Measurements from ENCODE around the gene GABRR3. TPM values are rescaled to one million over a fixed set of nuclear protein-coding genes. Genes with fewer than 3 reads are reported as not detected.

GABRR3 gene
- total RNA-seq, 1 donor from 2014 or later, result not detected

DNA sequence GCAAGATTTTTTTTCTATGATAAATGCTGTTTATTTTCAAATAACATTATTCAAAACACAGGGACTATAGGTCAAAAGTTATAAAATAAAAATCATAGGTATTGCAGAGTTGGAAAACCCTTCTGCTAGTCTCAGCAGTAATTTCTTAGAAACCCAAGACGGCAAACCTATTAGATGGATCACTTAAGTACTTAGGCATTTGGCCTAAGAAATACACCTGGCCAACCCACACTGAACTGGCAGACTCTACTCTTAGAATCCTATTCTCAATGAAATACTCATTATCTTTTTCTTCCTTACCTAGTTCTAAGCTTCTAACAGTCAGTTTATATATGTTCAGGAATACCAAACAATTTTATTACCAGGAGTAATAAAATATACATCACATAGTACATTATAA is 32.4 kb downstream of the GABRR3 start:
- H3K4me1 ChIP-seq, result no peaks in the 10 kb centered on the region
- no peaks in the 10 kb centered on the region for H3K9me3 ChIP-seq
- H3K36me3 ChIP-seq, result no peaks in the 10 kb centered on the region
- no peak for TF ChIP-seq POLR2AphosphoS5 (IDR thresholded peaks at IDR 0.05; ENCODE audit: insufficient read depth in 1 of 2, low read depth in 1 of 2)
- TF ChIP-seq CTCF (IDR thresholded peaks at IDR 0.05), result no peak
- TF ChIP-seq POLR2A (IDR thresholded peaks at IDR 0.05), result no peak
- no peak overlapping the region for H3K27ac ChIP-seq
- no peak overlapping the region for H3K4me3 ChIP-seq
- DNase-seq (ENCODE audit: extremely low spot score in 2 of 2), result no peak
- intact Hi-C loops (cut with DNase I), result no loop called here
- H3K27me3 ChIP-seq, result no peaks in the 10 kb centered on the region

DNA sequence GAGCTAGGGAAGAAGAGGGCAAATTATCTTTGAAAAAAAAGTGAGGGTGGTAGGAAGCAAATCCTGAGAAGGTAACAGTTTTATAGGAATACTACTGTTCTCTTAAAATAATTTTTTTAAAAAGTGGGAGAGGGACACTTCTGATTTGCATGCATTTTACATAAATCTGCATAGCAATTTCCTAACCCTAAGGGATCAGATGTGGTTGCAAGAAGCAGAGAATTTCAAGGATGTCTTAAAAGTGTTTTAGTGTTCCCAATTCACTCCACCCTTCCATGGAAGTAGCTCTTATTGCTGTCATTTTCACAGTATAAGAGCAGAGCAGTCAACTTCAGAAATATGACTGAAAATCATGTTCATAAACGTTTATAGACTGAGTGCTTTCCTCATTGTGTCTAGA is 35.1 kb downstream of the GABRR3 start:
- Histone ChIP-seq H3K36me3 (no peaks in the 10 kb centered on the region), H3K27me3 (no peaks in the 10 kb centered on the region), H3K4me3 (no peak overlapping the region), H3K27ac (no peak overlapping the region), H3K4me1 (no peaks in the 10 kb centered on the region), H3K9me3 (no peaks in the 10 kb centered on the region)
- intact Hi-C loops (cut with DNase I), result no loop called here
- no peak for TF ChIP-seq POLR2A (IDR thresholded peaks at IDR 0.05)
- no peak for TF ChIP-seq POLR2AphosphoS5 (IDR thresholded peaks at IDR 0.05; ENCODE audit: insufficient read depth in 1 of 2, low read depth in 1 of 2)
- TF ChIP-seq CTCF (IDR thresholded peaks at IDR 0.05), result no peak
- no peak for DNase-seq (ENCODE audit: extremely low spot score in 2 of 2)

GRCh38 chr3:97999103-97999502 is 36.0 kb downstream of the GABRR3 start:
- Histone ChIP-seq H3K4me1 (no peaks in the 10 kb centered on the region), H3K4me3 (no peak overlapping the region), H3K27ac (no peak overlapping the region), H3K9me3 (no peaks in the 10 kb centered on the region), H3K36me3 (no peaks in the 10 kb centered on the region), H3K27me3 (no peaks in the 10 kb centered on the region)
- no peak for TF ChIP-seq POLR2AphosphoS5 (IDR thresholded peaks at IDR 0.05; ENCODE audit: insufficient read depth in 1 of 2, low read depth in 1 of 2)
- TF ChIP-seq POLR2A (IDR thresholded peaks at IDR 0.05), result no peak
- no peak for TF ChIP-seq CTCF (IDR thresholded peaks at IDR 0.05)
- intact Hi-C loops (cut with DNase I), result no loop called here
- no peak for DNase-seq (ENCODE audit: extremely low spot score in 2 of 2)

- Histone ChIP-seq H3K4me3 (no peak overlapping the region), H3K9me3 (no peaks in the 10 kb centered on the region), H3K27me3 (no peaks in the 10 kb centered on the region), H3K27ac (no peak overlapping the region), H3K36me3 (no peaks in the 10 kb centered on the region), H3K4me1 (no peaks in the 10 kb centered on the region)
- DNase-seq (ENCODE audit: extremely low spot score in 2 of 2), result no peak
- intact Hi-C loops (cut with DNase I), result no loop called here
- TF ChIP-seq CTCF (IDR thresholded peaks at IDR 0.05) (no peak), POLR2AphosphoS5 (IDR thresholded peaks at IDR 0.05; ENCODE audit: insufficient read depth in 1 of 2, low read depth in 1 of 2) (no peak), POLR2A (IDR thresholded peaks at IDR 0.05) (no peak)
These were observed 38.1 kb downstream of the GABRR3 start for GRCh38 chr3:97996988-97997387.

DNA sequence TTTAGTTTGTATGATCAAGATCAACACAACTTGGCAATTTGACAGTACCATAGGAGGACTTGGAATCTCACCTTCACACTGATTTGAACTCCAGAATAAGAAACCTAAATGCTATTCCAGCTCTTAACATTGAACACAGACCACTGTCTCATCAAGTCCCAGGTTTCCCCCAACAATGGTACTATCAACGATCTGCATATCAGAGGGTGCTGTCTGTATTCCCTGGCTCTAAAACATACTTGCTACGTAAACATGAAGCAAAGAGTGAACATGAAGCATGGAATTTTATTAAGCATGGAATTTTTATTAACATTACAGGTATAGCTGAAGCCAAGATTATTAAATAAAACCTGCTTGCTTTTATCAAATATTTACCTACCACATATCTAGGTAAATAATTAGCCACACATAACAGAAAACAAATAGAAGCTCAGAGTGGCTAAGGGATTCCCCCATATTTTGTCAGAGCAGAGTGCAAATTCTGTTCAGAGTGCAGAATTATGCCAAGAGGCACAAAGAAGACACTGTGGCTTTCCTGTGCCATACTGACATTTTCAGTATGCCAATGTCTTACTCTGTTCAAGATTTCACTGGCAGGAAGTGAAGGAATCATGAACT is 40.7 kb downstream of the GABRR3 start:
- intact Hi-C loops (cut with DNase I), result no loop called here
- H3K27ac ChIP-seq, result no peak overlapping the region
- TF ChIP-seq POLR2AphosphoS5 (IDR thresholded peaks at IDR 0.05; ENCODE audit: insufficient read depth in 1 of 2, low read depth in 1 of 2), result no peak
- TF ChIP-seq CTCF (IDR thresholded peaks at IDR 0.05), result no peak
- no peak for TF ChIP-seq POLR2A (IDR thresholded peaks at IDR 0.05)
- H3K4me1 ChIP-seq, result no peaks in the 10 kb centered on the region
- H3K36me3 ChIP-seq, result no peaks in the 10 kb centered on the region
- no peaks in the 10 kb centered on the region for H3K9me3 ChIP-seq
- no peaks in the 10 kb centered on the region for H3K27me3 ChIP-seq
- no peak overlapping the region for H3K4me3 ChIP-seq
- no peak for DNase-seq (ENCODE audit: extremely low spot score in 2 of 2)
